Ishikawa (cell line): Measurements from ENCODE around the gene NUMB.

ENCODE experiments used
- CEBPB ChIP-seq: IDR thresholded peaks from 2 replicates; pipeline ENCODE4 v1.6.1; 2012
- CREB1 ChIP-seq: IDR thresholded peaks from 2 replicates; pipeline ENCODE4 v1.6.1; 2012; ENCODE audit warnings: low read depth
- EGR1 ChIP-seq: IDR thresholded peaks from 2 replicates; pipeline ENCODE4 v1.6.1; 2012
- EP300 ChIP-seq: IDR thresholded peaks from 2 replicates; pipeline ENCODE4 v1.6.1; 2012; ENCODE audit warnings: borderline replicate concordance
- FOXM1 ChIP-seq: IDR thresholded peaks from 2 replicates; pipeline ENCODE4 v1.6.1; 2012; ENCODE audit warnings: low read depth, borderline replicate concordance
- MAX ChIP-seq: IDR thresholded peaks from 2 replicates; pipeline ENCODE4 v1.6.1; 2012
- NFIC ChIP-seq: IDR thresholded peaks from 2 replicates; pipeline ENCODE4 v1.6.1; 2012
- RAD21 ChIP-seq: IDR thresholded peaks from 2 replicates; pipeline ENCODE4 v1.6.1; 2012; ENCODE audit warnings: low read depth
- TAF1 ChIP-seq: IDR thresholded peaks from 2 replicates; pipeline ENCODE4 v1.6.1; 2012; ENCODE audit warnings: low read depth, mild to moderate bottlenecking
- TCF12 ChIP-seq: IDR thresholded peaks from 2 replicates; pipeline ENCODE4 v1.6.1; 2012; ENCODE audit warnings: low read depth
- TEAD4 ChIP-seq: IDR thresholded peaks from 2 replicates; pipeline ENCODE4 v1.6.1; 2012
- YY1 ChIP-seq: IDR thresholded peaks from 2 replicates; pipeline ENCODE4 v1.6.1; 2012; ENCODE audit warnings: low read depth
- ZBTB7A ChIP-seq: IDR thresholded peaks from 2 replicates; pipeline ENCODE4 v1.6.1; 2012; ENCODE audit warnings: low read depth
- TF ChIP-seq, protein P1 (sequence below): IDR thresholded peaks from 2 replicates; pipeline ENCODE4 v1.6.1; 2012
- TF ChIP-seq, protein P2 (sequence below): IDR thresholded peaks from 2 replicates; pipeline ENCODE4 v1.6.1; 2012; ENCODE audit warnings: low read depth, mild to moderate bottlenecking

The NUMB gene

DNA sequence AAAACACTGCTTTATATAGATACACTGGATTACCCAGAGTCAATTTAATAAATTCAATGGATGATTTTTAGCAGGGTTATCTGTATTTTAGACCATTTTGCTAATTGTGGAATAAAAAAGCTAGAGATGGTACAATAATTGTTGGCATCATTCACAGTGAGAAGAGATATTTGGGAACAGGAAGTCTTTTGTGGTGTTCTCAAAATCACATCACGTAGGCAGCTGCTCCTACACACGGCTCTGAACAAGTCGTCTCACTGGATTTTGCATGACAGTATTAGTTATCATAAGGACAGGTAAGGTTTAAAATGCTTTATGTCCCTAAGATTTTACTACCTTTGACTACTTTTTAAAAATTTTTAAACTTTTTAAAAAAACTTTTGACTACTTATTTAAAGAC, 169.0 kb downstream of the NUMB start:
- TF ChIP-seq, protein P1, sequence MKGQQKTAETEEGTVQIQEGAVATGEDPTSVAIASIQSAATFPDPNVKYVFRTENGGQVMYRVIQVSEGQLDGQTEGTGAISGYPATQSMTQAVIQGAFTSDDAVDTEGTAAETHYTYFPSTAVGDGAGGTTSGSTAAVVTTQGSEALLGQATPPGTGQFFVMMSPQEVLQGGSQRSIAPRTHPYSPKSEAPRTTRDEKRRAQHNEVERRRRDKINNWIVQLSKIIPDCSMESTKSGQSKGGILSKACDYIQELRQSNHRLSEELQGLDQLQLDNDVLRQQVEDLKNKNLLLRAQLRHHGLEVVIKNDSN = no peak
- TF ChIP-seq YY1 = no peak
- TF ChIP-seq TCF12 = no peak
- TF ChIP-seq CREB1 = no peak
- TF ChIP-seq MAX = no peak
- TF ChIP-seq TEAD4 = no peak
- no peak for TF ChIP-seq RAD21
- TF ChIP-seq, protein P2, sequence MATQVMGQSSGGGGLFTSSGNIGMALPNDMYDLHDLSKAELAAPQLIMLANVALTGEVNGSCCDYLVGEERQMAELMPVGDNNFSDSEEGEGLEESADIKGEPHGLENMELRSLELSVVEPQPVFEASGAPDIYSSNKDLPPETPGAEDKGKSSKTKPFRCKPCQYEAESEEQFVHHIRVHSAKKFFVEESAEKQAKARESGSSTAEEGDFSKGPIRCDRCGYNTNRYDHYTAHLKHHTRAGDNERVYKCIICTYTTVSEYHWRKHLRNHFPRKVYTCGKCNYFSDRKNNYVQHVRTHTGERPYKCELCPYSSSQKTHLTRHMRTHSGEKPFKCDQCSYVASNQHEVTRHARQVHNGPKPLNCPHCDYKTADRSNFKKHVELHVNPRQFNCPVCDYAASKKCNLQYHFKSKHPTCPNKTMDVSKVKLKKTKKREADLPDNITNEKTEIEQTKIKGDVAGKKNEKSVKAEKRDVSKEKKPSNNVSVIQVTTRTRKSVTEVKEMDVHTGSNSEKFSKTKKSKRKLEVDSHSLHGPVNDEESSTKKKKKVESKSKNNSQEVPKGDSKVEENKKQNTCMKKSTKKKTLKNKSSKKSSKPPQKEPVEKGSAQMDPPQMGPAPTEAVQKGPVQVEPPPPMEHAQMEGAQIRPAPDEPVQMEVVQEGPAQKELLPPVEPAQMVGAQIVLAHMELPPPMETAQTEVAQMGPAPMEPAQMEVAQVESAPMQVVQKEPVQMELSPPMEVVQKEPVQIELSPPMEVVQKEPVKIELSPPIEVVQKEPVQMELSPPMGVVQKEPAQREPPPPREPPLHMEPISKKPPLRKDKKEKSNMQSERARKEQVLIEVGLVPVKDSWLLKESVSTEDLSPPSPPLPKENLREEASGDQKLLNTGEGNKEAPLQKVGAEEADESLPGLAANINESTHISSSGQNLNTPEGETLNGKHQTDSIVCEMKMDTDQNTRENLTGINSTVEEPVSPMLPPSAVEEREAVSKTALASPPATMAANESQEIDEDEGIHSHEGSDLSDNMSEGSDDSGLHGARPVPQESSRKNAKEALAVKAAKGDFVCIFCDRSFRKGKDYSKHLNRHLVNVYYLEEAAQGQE = no peak
- TF ChIP-seq EP300 = no peak
- TF ChIP-seq FOXM1 = no peak
- TF ChIP-seq ZBTB7A = no peak
- no peak for TF ChIP-seq NFIC
- TF ChIP-seq CEBPB = no peak
- no peak for TF ChIP-seq TAF1
- no peak for TF ChIP-seq EGR1

GRCh38 chr14:73287071-73287470, 171.3 kb downstream of the NUMB start:
- TF ChIP-seq EGR1 (no peak), ZBTB7A (no peak), MAX (no peak), CEBPB (no peak), FOXM1 (no peak)

GRCh38 chr14:73286598-73286997, 171.7 kb downstream of the NUMB start:
- TF ChIP-seq ZBTB7A (no peak), NFIC (no peak), MAX (no peak), RAD21 (no peak), TEAD4 (no peak), EP300 (no peak), EGR1 (no peak), CEBPB (no peak), YY1 (no peak), FOXM1 (no peak), TAF1 (no peak), CREB1 (no peak), TCF12 (no peak)
- TF ChIP-seq, protein P2 = no peak
- TF ChIP-seq, protein P1 = no peak

DNA sequence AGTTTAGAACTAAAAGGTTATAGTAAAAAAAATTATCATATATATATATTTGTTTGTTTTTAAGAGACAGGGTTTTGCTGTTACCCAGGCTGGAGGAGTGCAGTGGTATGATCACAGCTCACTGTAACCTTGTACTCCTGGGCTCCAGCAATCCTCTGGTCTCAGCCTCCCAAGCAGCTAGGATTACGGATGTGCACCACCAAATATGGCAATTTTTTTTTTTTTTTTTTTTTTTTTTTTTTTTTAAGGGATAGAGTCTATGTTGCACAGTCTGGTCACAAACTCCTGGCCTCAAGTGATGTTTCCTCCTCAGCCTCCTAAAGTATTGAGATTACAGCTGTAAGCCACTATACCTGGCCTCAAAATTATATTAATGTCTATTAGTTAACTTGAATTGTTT, 172.4 kb downstream of the NUMB start:
- no peak for TF ChIP-seq TAF1
- TF ChIP-seq NFIC = no peak
- no peak for TF ChIP-seq CREB1
- TF ChIP-seq, protein P2 = no peak
- no peak for TF ChIP-seq TCF12
- TF ChIP-seq EGR1 = no peak
- TF ChIP-seq EP300 = no peak
- TF ChIP-seq FOXM1 = no peak
- no peak for TF ChIP-seq RAD21
- no peak for TF ChIP-seq CEBPB
- TF ChIP-seq ZBTB7A = no peak
- no peak for TF ChIP-seq MAX
- TF ChIP-seq, protein P1 = no peak
- TF ChIP-seq TEAD4 = no peak
- no peak for TF ChIP-seq YY1
